ENCODE measurements around the gene PADI3.
"Not testable (repeated sequence)": the region's sequence is repeated elsewhere in the genome, so short reads cannot be mapped to it uniquely, and the experiment has no call there.

Gene PADI3

GRCh38 chr1:17306921-17307320 lies 58.0 kb downstream of the PADI3 start:
- DNase-seq, result no peak

- no peak for DNase-seq
Measured at GRCh38 chr1:17307329-17307728, 58.4 kb downstream of the PADI3 start.

- DNase-seq, result no peak
Measured at GRCh38 chr1:17307946-17308345, 59.0 kb downstream of the PADI3 start, which contains the start of gene PADI4. TSS of gene PADI4 (plus strand) at chr1:17308197. CDS start at chr1:17308223, 26 bp downstream.

GRCh38 chr1:17308593-17308992 lies 59.7 kb downstream of the PADI3 start:
- DNase-seq, result no peak

GRCh38 chr1:17309426-17310067 lies 60.6 kb downstream of the PADI3 start:
- no peak for DNase-seq

GRCh38 chr1:17310068-17310640 lies 61.3 kb downstream of the PADI3 start:
- DNase-seq, result no peak

- no peak for DNase-seq
Measured at GRCh38 chr1:17313530-17314309, 64.8 kb downstream of the PADI3 start.

GRCh38 chr1:17314491-17314971 lies 65.6 kb downstream of the PADI3 start:
- no peak for DNase-seq

- DNase-seq, result no peak
Measured at GRCh38 chr1:17315542-17316130, 66.7 kb downstream of the PADI3 start.

GRCh38 chr1:17316704-17317103 lies 67.8 kb downstream of the PADI3 start:
- no peak for DNase-seq

GRCh38 chr1:17318262-17318661 lies 69.4 kb downstream of the PADI3 start:
- DNase-seq, result no peak

GRCh38 chr1:17319561-17320350 lies 70.9 kb downstream of the PADI3 start:
- no peak for DNase-seq

- DNase-seq, result not testable (repeated sequence)
Measured at GRCh38 chr1:17321857-17322390, 73.0 kb downstream of the PADI3 start.

GRCh38 chr1:17328855-17329254 lies 80.0 kb downstream of the PADI3 start:
- DNase-seq, result no peak

- no peak for DNase-seq
Measured at GRCh38 chr1:17329610-17330009, 80.7 kb downstream of the PADI3 start.

GRCh38 chr1:17330856-17331255 lies 82.0 kb downstream of the PADI3 start:
- no peak for DNase-seq

- no peak for DNase-seq
Measured at GRCh38 chr1:17333081-17333480, 84.2 kb downstream of the PADI3 start.

Measured in activated CD4-positive, alpha-beta T cell treated with anti-CD3 and anti-CD28 coated beads, Interleukin-2, amount 50 U/mL, for 48 hours (primary cell).